Coronary artery (tissue), 2 donors: ENCODE measurements around the gene C2orf78.
"Not testable (repeated sequence)": the region's sequence is repeated elsewhere in the genome, so short reads cannot be mapped to it uniquely, and the experiment has no call there.

Source experiments
- DNase-seq: peaks from one replicate; pipeline ENCODE4 v3.0.0-alpha.2; 2017; ENCODE audit warnings: low spot score
- H3K27ac ChIP-seq, 2 donors: fragments of 200-600 bp; sonication (generic); one replicate each; pipeline ENCODE4 v1.5.1; 2016 to 2019
- H3K4me3 ChIP-seq: fragments of 200-600 bp; sonication (generic); 2 replicates; pipeline ENCODE4 v1.5.1; 2016; ENCODE audit warnings: mild to moderate bottlenecking, moderate library complexity
- CTCF ChIP-seq: fragments of 200-600 bp; sonication (generic); IDR thresholded peaks from one replicate; pipeline ENCODE4 v1.5.1; 2019; ENCODE audit warnings: antibody characterized with exemption

The C2orf78 gene

GRCh38 chr2:73749314-73749713, 34.7 kb upstream of the C2orf78 start:
- no peak overlapping the region for H3K4me3 ChIP-seq

GRCh38 chr2:73754332-73754731, 29.7 kb upstream of the C2orf78 start:
- not testable (repeated sequence) for DNase-seq, H3K27ac ChIP-seq, H3K4me3 ChIP-seq

More at GRCh38 chr2:73749314-73749713, 34.7 kb upstream of the C2orf78 start:
- H3K27ac ChIP-seq, result no peak overlapping the region
- DNase-seq, result no peak
- TF ChIP-seq CTCF, result no peak

- DNase-seq, result no peak
- H3K27ac ChIP-seq, result peak overlapping the region in 1 of 2 donors; percentile 55
- H3K4me3 ChIP-seq, result no peak overlapping the region
- TF ChIP-seq CTCF, result no peak
These were observed 24.7 kb upstream of the C2orf78 start for GRCh38 chr2:73759285-73759764.

- H3K4me3 ChIP-seq, result no peak overlapping the region
- TF ChIP-seq CTCF, result no peak
- no peak for DNase-seq
- H3K27ac ChIP-seq, result peak overlapping the region in 1 of 2 donors; percentile 55
These were observed 24.1 kb upstream of the C2orf78 start for GRCh38 chr2:73759904-73760303.

GRCh38 chr2:73762571-73762970, 21.4 kb upstream of the C2orf78 start:
- no peak for DNase-seq
- TF ChIP-seq CTCF, result no peak
- H3K27ac ChIP-seq, result no peak overlapping the region

GRCh38 chr2:73764945-73765344, 19.0 kb upstream of the C2orf78 start:
- no peak overlapping the region for H3K4me3 ChIP-seq
- H3K27ac ChIP-seq, result no peak overlapping the region
- no peak for TF ChIP-seq CTCF
- no peak for DNase-seq

More at GRCh38 chr2:73762571-73762970, 21.4 kb upstream of the C2orf78 start:
- no peak overlapping the region for H3K4me3 ChIP-seq

- TF ChIP-seq CTCF, result no peak
These were observed 17.6 kb upstream of the C2orf78 start for GRCh38 chr2:73766349-73766748.

GRCh38 chr2:73766994-73767393, 17.0 kb upstream of the C2orf78 start:
- no peak overlapping the region for H3K27ac ChIP-seq
- H3K4me3 ChIP-seq, result no peak overlapping the region
- DNase-seq, result no peak
- TF ChIP-seq CTCF, result no peak

More at GRCh38 chr2:73766349-73766748, 17.6 kb upstream of the C2orf78 start:
- no peak overlapping the region for H3K4me3 ChIP-seq
- no peak overlapping the region for H3K27ac ChIP-seq
- DNase-seq, result no peak
